Measurements from ENCODE around the gene LMO7.

Gene LMO7

GRCh38 chr13:75645141-75645540 lies 9.0 kb downstream of the LMO7 start:
- Histone ChIP-seq H3K27me3 (ENCODE audit: insufficient read depth, insufficient read length) (no peaks in the 10 kb centered on the region), H3K4me1 (ENCODE audit: insufficient read depth, insufficient read length) (no peaks in the 10 kb centered on the region), H3K9me3 (ENCODE audit: insufficient read depth, low read length) (no peaks in the 10 kb centered on the region), H3K36me3 (ENCODE audit: insufficient read depth, insufficient read length, low read length) (no peaks in the 10 kb centered on the region), H3K9ac (ENCODE audit: insufficient read length, low read depth) (no peak overlapping the region), H3K4me3 (ENCODE audit: insufficient read length, low read depth) (no peak overlapping the region)
- TF ChIP-seq SUZ12 (IDR thresholded peaks at IDR 0.05; ENCODE audit: extremely low read depth, insufficient read depth, insufficient read length) (no peak), ZNF274 (IDR thresholded peaks at IDR 0.05; ENCODE audit: low read depth, low read length) (no peak), YY1 (IDR thresholded peaks at IDR 0.05; ENCODE audit: insufficient read depth, insufficient read length) (no peak)
- DNase-seq (ENCODE audit: low read depth, low spot score): no peak

GRCh38 chr13:75647126-75647784 lies 11.1 kb downstream of the LMO7 start:
- DNase-seq (ENCODE audit: low read depth, low spot score): no peak
- TF ChIP-seq SUZ12 (IDR thresholded peaks at IDR 0.05; ENCODE audit: extremely low read depth, insufficient read depth, insufficient read length) (no peak), ZNF274 (IDR thresholded peaks at IDR 0.05; ENCODE audit: low read depth, low read length) (no peak), YY1 (IDR thresholded peaks at IDR 0.05; ENCODE audit: insufficient read depth, insufficient read length) (no peak)
- no peak overlapping the region for H3K9ac ChIP-seq (ENCODE audit: insufficient read length, low read depth)
- H3K4me3 ChIP-seq (ENCODE audit: insufficient read length, low read depth): no peak overlapping the region
- H3K9me3 ChIP-seq (ENCODE audit: insufficient read depth, low read length): no peaks in the 10 kb centered on the region
- H3K4me1 ChIP-seq (ENCODE audit: insufficient read depth, insufficient read length): no peaks in the 10 kb centered on the region
- H3K36me3 ChIP-seq (ENCODE audit: insufficient read depth, insufficient read length, low read length): no peaks in the 10 kb centered on the region
- H3K27me3 ChIP-seq (ENCODE audit: insufficient read depth, insufficient read length): no peaks in the 10 kb centered on the region

GRCh38 chr13:75648446-75648845 lies 12.3 kb downstream of the LMO7 start:
- no peak for DNase-seq (ENCODE audit: low read depth, low spot score)
- Histone ChIP-seq H3K9me3 (ENCODE audit: insufficient read depth, low read length) (no peaks in the 10 kb centered on the region), H3K9ac (ENCODE audit: insufficient read length, low read depth) (no peak overlapping the region), H3K4me1 (ENCODE audit: insufficient read depth, insufficient read length) (no peaks in the 10 kb centered on the region), H3K27me3 (ENCODE audit: insufficient read depth, insufficient read length) (no peaks in the 10 kb centered on the region), H3K36me3 (ENCODE audit: insufficient read depth, insufficient read length, low read length) (no peaks in the 10 kb centered on the region), H3K4me3 (ENCODE audit: insufficient read length, low read depth) (no peak overlapping the region)
- TF ChIP-seq YY1 (IDR thresholded peaks at IDR 0.05; ENCODE audit: insufficient read depth, insufficient read length): no peak
- TF ChIP-seq ZNF274 (IDR thresholded peaks at IDR 0.05; ENCODE audit: low read depth, low read length): no peak
- TF ChIP-seq SUZ12 (IDR thresholded peaks at IDR 0.05; ENCODE audit: extremely low read depth, insufficient read depth, insufficient read length): no peak

GRCh38 chr13:75651013-75651412 lies 14.9 kb downstream of the LMO7 start:
- Histone ChIP-seq H3K4me3 (ENCODE audit: insufficient read length, low read depth) (no peak overlapping the region), H3K4me1 (ENCODE audit: insufficient read depth, insufficient read length) (no peaks in the 10 kb centered on the region), H3K9ac (ENCODE audit: insufficient read length, low read depth) (no peak overlapping the region), H3K9me3 (ENCODE audit: insufficient read depth, low read length) (no peaks in the 10 kb centered on the region), H3K27me3 (ENCODE audit: insufficient read depth, insufficient read length) (no peaks in the 10 kb centered on the region), H3K36me3 (ENCODE audit: insufficient read depth, insufficient read length, low read length) (no peaks in the 10 kb centered on the region)
- TF ChIP-seq SUZ12 (IDR thresholded peaks at IDR 0.05; ENCODE audit: extremely low read depth, insufficient read depth, insufficient read length) (no peak), YY1 (IDR thresholded peaks at IDR 0.05; ENCODE audit: insufficient read depth, insufficient read length) (no peak), ZNF274 (IDR thresholded peaks at IDR 0.05; ENCODE audit: low read depth, low read length) (no peak)
- no peak for DNase-seq (ENCODE audit: low read depth, low spot score)

GRCh38 chr13:75652726-75653125 lies 16.6 kb downstream of the LMO7 start:
- H3K4me1 ChIP-seq (ENCODE audit: insufficient read depth, insufficient read length): no peaks in the 10 kb centered on the region
- no peaks in the 10 kb centered on the region for H3K36me3 ChIP-seq (ENCODE audit: insufficient read depth, insufficient read length, low read length)
- no peak overlapping the region for H3K4me3 ChIP-seq (ENCODE audit: insufficient read length, low read depth)
- no peak overlapping the region for H3K9ac ChIP-seq (ENCODE audit: insufficient read length, low read depth)
- DNase-seq (ENCODE audit: low read depth, low spot score): no peak
- TF ChIP-seq ZNF274 (IDR thresholded peaks at IDR 0.05; ENCODE audit: low read depth, low read length): no peak
- no peak for TF ChIP-seq YY1 (IDR thresholded peaks at IDR 0.05; ENCODE audit: insufficient read depth, insufficient read length)
- TF ChIP-seq SUZ12 (IDR thresholded peaks at IDR 0.05; ENCODE audit: extremely low read depth, insufficient read depth, insufficient read length): no peak
- no peaks in the 10 kb centered on the region for H3K9me3 ChIP-seq (ENCODE audit: insufficient read depth, low read length)
- H3K27me3 ChIP-seq (ENCODE audit: insufficient read depth, insufficient read length): no peaks in the 10 kb centered on the region

- no peak overlapping the region for H3K9ac ChIP-seq (ENCODE audit: insufficient read length, low read depth)
- no peaks in the 10 kb centered on the region for H3K27me3 ChIP-seq (ENCODE audit: insufficient read depth, insufficient read length)
- TF ChIP-seq ZNF274 (IDR thresholded peaks at IDR 0.05; ENCODE audit: low read depth, low read length): no peak
- no peak for TF ChIP-seq SUZ12 (IDR thresholded peaks at IDR 0.05; ENCODE audit: extremely low read depth, insufficient read depth, insufficient read length)
- TF ChIP-seq YY1 (IDR thresholded peaks at IDR 0.05; ENCODE audit: insufficient read depth, insufficient read length): no peak
- DNase-seq (ENCODE audit: low read depth, low spot score): no peak
- no peaks in the 10 kb centered on the region for H3K4me1 ChIP-seq (ENCODE audit: insufficient read depth, insufficient read length)
- no peak overlapping the region for H3K4me3 ChIP-seq (ENCODE audit: insufficient read length, low read depth)
- no peaks in the 10 kb centered on the region for H3K9me3 ChIP-seq (ENCODE audit: insufficient read depth, low read length)
- no peaks in the 10 kb centered on the region for H3K36me3 ChIP-seq (ENCODE audit: insufficient read depth, insufficient read length, low read length)
Measured at GRCh38 chr13:75656425-75656989, 20.4 kb downstream of the LMO7 start.

GRCh38 chr13:75657111-75657510 lies 21.0 kb downstream of the LMO7 start:
- no peaks in the 10 kb centered on the region for H3K27me3 ChIP-seq (ENCODE audit: insufficient read depth, insufficient read length)
- TF ChIP-seq ZNF274 (IDR thresholded peaks at IDR 0.05; ENCODE audit: low read depth, low read length): no peak
- no peak for TF ChIP-seq SUZ12 (IDR thresholded peaks at IDR 0.05; ENCODE audit: extremely low read depth, insufficient read depth, insufficient read length)
- TF ChIP-seq YY1 (IDR thresholded peaks at IDR 0.05; ENCODE audit: insufficient read depth, insufficient read length): no peak
- H3K4me1 ChIP-seq (ENCODE audit: insufficient read depth, insufficient read length): no peaks in the 10 kb centered on the region

More at GRCh38 chr13:75657111-75657510, 21.0 kb downstream of the LMO7 start:
- no peaks in the 10 kb centered on the region for H3K36me3 ChIP-seq (ENCODE audit: insufficient read depth, insufficient read length, low read length)
- no peak for DNase-seq (ENCODE audit: low read depth, low spot score)
- H3K9me3 ChIP-seq (ENCODE audit: insufficient read depth, low read length): no peaks in the 10 kb centered on the region
- no peak overlapping the region for H3K9ac ChIP-seq (ENCODE audit: insufficient read length, low read depth)
- no peak overlapping the region for H3K4me3 ChIP-seq (ENCODE audit: insufficient read length, low read depth)

Measured in NT2/D1 (cell line).